HG02571 (cell line): ENCODE measurements around the gene HSBP1.
A peak's percentile ranks its signal among the peaks of the same experiment; 100 is the strongest.

Experiments used
- ATAC-seq: cut with Tn5 transposase; IDR thresholded peaks from one replicate; pipeline ENCODE4 v1.9.1; 2021; ENCODE audit warnings: mild to moderate bottlenecking, moderate library complexity; ENCODE audit not compliant: unreplicated experiment

The HSBP1 gene

DNA sequence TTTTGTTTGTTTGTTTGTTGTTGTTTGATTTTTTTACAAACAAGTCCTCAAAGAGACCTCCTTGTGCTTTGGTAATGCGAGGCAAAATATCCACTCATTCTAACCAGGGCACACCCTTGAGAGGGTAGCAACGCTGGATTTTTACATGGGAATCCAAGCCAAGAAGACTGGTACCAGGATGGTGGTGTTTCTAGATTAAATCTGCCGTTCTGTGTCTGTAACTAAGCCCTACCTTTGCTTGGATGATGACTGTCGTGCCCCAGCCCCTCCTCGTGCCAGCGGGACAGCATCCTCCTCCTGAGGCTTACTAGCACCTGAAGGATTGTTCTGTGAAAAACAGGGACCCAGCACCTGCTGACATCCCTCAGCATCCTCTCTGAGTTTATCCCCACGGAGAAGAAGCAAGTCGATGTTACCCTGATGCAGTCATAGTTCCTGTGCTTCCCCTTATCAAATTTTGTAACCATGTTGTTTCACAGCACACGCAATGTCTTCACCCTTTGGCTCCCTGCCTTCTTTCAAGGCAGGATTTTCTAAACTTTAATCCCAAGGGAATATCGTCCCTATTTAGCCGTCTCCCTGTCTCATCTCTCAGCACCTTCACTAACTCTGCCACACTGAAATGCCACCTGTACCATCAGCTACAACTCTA lies 5.1 kb upstream of the HSBP1 start:
- ATAC-seq: no peak

DNA sequence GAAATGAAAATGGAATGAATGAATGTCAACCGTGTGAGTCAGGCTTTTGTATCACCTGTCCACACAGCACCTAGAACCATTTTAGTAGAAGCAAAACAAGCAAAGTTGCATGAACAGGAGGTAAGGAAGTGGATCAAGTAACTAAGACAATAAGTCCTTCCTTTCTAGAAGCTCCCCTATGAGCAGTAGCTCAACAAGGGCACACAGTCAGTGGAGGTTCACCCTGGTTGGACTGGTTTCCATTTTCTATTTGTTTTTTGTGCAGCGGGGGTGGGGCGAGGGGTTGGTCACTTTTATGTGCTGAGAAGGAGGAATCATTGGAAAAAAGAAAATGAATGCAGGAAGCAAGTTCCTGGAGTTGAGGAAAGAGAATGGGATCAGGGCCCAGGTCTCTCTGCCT lies 4.0 kb upstream of the HSBP1 start:
- ATAC-seq: no peak

DNA sequence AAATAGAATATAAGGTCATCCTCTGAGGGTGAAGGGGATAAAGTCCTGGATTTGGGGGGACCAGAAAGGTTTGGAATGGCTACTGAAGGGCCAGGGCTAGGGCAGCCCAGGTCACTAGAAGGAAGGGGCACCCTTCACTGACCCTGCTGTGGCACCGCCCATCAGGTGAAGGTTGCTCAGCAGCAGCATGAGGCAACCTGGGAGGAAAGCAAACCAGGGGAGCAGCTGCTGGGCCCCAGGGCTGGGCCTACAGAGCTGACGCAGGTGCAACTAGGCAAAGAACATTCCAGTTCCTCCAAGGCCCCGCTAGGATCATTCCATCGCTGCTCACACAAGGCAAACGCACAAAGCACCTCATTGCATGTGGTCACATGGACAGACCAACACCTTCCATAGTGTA lies 3.4 kb upstream of the HSBP1 start:
- ATAC-seq: no peak

DNA sequence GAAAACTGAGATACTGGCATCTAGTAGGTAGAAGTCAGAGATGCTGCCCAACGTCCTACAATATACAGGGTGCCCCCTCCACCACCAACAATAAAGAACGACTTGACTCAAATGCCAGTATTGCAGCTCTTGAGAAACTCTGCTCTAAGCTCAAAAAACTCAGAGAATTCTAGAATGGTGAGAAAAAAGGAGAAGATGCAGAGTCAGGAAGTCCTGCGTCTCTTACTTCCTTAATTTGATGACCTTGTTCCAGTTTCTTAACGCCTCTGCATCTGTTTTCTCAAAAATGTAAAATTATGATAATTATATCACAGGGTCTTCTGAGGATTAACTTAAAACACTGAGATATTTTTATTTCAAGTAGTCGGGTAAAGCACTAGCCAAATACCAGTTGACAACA lies 1.7 kb upstream of the HSBP1 start:
- ATAC-seq: no peak

DNA sequence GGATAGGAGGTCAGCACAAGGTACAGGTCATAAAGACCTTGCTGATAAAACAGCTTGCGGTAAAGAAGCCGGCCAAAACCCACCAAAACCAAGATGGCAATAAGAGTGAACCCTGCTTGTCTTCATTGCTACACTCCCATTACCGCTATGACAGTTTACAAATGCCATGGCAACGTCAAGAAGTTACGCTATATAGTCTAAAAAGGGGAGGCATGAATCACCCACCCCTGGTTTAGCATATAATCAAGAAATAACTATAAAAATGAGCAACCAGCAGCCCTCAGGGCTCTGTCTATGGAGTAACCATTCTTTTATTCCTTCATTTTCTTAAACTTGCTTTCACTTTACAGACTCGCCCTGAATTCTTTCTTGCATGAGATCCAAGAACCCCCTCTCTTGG lies 1.0 kb upstream of the HSBP1 start:
- no peak for ATAC-seq

DNA sequence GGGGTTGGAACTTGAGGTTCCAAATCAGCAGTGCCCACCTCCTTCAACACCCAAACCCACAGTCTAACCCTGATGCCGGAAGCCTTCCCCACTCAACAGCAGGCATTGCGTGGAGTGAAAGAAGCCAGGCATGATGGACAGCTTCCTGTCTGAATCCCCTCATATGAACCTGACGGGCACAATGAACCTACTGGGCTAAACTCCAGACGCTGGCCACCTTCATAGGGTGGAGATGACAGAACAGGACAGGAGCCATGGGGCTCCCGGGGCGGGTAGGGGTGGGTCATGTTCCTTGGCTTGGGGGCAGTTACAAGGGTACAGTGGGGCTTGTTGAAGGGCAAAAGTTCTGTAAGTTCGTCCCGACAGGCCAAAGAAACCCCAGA lies 460 bp upstream of the HSBP1 start:
- ATAC-seq: peak; percentile 2

DNA sequence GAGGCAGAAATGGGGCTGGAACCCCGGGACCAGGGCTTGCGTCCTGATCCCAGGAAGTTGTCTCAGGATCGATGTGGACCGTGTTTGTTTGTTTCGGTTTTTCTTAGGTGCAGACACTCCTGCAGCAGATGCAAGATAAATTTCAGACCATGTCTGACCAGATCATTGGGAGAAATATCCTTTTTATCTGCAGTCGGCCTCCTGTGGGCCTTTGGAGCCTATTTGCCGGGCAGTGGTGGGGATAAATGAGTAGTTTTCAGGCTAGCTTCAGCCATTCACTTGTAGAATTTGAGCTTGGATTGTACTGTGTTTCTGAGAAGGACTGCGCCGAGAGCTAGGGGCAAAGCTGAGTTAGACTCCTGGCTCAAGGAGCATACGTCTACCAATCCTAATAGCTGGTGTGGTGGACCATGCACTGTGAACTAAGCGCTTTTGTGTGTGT lies 816 bp downstream of the HSBP1 start:
- no peak for ATAC-seq

DNA sequence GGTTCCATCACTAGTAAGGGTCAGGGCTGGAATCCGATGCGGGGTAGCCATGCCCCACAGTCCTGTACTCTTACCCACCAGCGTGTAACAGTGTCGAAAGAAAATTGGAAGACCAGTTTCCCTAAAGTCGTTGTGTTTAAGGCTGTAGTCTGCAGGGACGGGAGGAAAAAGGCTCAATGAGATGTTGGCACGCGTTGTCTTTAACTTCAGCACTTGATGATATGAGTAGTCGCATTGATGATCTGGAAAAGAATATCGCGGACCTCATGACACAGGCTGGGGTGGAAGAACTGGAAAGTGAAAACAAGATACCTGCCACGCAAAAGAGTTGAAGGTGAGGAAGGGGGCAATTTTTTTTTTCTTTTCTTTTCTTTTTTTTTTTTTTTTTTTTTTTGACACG lies 1.3 kb downstream of the HSBP1 start:
- no peak for ATAC-seq

DNA sequence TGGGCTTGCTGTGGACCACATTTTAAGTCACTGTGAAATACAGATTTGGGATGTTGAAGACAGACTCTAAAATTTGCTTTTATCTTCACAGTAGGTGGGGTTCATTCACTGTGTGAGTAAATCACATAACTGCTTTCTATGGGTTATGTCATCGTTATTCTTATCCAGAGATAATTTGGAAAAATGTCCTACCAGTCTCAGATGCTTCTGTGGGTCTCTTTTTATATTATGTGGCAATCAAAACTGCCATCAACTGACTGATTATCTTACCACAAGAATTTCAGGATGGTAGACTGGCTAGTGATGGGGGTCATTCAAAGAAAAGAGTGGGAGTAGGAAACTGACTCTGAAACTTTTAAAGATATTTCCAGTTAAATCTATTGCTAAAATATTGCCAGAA lies 3.1 kb downstream of the HSBP1 start:
- no peak for ATAC-seq

DNA sequence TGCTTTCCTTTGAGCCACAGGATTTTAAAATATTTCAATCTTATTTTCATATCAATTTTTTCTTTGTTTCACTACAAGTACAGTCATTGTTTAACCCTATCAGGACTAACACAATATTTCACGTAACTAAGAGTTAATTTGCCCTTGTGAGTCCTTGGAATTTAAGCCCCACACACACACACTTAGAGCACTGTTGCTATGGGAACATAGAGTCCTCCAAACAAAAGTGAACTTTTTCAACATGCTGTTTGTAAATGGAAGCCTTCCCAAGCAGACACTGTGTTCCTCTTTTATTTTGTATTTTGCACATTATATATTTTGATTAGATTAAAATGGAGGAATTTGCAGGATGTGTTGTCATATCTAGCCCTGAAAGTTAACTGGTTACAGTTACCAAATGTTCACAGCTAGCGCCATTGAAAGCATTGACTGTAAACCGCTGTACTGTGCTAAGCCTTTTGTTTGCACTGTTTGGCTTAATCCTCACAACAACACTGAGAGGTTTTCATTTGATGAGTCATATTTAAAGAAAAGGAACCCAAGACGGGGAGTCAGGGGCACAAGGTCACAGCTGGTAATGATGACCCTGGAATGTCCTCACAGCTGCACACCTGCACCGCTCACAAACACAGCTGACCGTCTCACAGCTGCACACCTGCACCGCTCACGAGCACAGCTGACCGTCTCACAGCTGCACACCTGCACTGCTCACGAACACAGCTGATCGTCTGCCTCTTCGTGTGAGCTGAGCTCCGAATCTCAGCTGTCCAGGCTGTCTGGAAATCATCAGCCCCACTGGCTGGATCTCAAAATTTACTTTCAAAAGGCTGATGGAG lies 6.3 kb downstream of the HSBP1 start:
- peak; percentile 77 for ATAC-seq

DNA sequence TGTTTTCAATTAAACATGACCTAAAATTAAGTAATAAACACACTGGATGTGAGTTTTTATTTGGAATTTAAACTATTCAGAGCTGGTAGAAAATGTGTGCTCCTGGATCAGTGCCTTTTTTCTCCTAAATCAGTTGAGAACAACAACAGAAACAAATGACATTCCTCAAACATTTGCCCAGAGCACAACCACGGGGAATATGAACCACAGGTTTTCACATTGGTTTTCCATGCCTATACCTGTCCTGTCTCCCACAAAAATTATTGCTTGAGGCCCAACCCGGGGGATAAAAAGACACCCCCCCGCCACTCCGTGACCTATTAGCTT lies 6.8 kb downstream of the HSBP1 start:
- ATAC-seq: no peak

DNA sequence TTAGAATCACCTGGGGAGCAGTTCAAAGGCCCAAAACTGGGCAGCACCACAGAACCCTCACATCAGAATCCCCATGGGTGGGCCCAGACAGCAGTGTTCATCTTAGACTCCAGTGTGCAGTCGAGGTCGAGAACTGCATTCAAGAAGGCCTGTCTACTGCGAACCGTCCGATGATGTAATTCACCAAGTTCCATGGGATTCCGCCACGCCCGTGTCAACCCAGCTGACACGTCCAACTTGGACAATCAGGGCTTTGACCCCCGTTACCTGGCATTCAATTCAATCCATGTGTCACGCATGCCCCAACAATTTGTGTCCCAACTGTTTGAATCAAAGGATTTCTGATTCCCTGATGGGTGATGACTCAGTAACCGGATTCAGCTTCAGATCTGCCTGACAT lies 9.2 kb downstream of the HSBP1 start:
- no peak for ATAC-seq

DNA sequence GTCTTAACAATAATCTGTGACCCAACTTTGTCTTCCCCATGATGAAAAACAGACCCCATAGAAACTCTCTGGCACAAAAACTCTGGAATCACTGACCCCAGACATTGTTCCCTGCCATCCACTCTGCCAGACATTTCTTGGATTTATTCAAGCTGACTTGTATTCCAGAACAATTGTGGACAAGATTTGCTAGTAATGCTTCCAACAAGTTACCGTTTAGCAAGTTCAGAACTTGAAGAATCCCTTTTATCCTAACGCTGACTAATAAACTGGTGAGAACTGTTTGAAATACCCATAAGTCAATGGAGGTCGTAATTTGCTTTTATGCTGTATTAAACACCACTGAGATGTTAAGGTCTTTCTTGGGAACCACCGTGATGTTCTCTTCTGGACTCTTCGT lies 10.5 kb downstream of the HSBP1 start:
- no peak for ATAC-seq

DNA sequence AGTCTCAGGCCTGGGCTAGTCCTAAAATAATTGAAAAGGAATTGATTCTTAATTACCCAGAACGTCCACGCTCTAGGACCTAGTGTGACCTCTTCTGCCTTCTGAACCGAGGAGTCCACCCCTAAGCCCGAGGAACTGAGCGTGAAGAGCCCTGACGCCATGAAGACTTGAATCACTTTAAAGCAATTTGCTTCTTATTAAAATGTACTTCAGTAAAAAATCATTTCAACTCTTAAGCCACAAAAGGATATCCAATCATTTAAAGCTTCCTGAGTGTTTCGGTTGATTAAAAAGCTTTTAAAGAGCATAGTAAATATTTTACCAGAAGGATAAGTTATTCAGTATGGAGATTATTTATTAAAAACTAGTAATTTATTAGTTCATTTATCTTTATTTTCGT lies 11.6 kb downstream of the HSBP1 start:
- ATAC-seq: no peak

DNA sequence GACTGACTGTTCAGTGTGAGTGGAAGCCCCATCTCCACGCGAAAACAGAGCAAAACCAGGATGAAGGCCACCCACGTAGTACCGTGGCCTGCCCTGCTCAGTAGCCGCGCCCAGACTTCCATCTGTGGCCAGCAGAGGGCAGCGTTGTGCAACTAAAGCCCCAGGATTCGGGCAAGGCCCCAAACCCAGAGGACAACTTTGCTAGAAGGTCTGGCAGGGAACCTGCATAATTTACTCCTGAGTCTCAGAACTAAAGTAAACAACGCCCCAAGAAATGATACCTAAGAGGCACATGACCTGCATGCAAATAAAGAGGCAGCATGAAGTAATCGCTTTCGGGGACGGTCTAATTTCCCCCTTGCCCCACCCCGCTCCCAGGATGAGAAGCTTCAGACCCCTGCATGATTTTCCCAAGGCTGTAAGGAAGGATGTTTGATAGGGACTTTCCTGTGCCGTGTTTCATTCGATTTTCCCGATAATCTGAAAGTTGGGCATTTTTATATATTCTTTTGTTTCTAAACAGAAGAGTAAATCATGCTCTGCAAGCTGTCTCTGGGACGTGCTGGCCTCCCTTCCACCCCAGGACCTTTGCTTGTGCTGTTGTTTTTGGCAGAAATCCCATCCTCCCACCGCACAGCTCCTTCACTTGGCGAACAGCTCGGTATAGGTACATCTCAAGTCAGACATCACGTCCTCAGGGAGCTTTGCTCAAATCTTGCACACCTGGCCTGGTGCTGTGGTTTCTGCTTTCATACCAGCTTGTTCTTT lies 18.6 kb downstream of the HSBP1 start:
- ATAC-seq: no peak

DNA sequence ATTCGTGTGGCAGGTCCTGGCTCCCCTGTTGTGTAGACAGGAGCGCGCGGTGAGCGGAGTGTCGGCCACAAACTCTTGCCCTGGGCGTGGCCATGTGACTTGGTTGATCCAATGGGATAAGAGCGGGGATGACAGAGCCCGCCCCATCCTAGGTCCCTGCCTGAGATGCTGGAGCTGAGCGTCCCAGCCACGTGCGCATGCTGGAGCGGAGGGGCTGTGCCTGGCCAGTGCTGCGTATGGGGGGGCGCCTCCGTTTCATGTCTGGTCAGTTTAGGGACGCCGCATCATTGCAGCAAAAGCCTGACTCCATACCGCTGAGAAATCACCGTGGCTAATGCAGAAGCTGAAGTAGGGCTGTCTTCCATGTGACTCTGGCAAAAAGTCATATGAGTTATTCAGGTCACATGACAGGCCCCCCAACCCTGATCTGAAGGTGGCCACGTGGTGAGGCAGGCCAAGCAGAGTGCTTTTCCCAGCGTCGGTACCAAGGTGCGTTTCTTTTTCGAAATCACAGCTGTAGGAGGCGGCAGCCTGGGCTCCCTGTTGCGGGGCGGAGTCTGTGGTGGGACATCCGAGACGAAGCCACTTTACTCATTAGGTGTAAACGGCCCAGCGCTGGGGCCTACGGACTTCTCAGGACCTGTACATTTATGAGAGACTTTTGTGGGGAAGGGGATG lies 22.5 kb downstream of the HSBP1 start:
- ATAC-seq: no peak

DNA sequence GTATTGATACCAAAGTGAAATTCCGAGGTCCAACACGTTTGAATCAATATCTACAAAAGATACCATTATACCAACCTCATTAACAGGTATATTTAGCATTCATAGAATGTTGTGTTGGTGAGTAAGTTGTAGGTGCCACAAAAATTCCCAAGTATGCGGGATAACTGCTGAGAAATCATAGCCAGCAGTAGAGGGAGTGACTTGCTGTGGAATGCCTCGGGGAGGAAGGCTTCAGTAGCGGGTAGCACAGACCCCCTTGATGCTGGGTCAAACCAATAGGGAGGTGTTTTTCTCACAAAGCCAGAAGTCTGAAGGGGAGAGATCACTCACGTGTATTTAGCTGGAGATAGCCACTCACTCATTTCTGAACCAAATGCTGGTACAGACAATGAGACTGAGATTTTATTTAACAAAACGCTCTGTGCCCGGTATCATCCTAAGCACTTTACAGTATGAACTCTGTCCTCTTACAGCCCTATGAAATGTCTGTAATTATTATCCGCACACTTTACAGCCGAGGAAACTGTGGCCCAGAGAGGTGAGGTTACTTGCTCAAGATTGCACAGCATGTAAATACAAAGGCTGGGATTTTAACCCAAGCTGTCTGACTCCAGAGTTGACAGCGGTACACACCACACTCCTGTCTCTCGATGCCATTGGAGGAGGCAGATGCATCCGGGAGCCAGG lies 23.1 kb downstream of the HSBP1 start:
- ATAC-seq: no peak

DNA sequence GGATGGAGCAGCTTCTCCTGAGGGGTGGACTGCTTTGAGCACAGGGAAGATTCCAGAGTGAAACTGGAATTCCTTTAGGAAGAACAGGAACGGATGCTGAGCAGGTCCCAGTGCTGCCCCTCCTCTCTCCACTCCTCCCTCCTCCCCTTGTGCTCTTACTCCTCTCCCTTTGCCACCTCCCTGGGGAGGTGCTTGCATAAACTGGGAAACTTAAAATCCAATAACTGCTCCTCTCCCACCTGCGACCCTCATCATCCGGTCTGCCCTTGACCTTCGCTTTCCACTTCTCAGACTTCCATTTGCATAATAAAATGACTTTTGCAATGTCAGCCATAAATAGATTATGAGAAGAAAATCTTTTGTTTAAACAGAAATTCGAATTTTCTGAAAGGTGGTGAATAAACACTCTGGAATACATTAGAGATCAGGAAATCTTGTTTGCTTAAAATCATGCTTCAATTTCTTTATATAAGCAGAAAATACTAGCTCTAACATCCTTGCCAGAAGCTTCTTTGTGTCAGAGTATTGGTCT lies 23.7 kb downstream of the HSBP1 start:
- ATAC-seq: no peak

DNA sequence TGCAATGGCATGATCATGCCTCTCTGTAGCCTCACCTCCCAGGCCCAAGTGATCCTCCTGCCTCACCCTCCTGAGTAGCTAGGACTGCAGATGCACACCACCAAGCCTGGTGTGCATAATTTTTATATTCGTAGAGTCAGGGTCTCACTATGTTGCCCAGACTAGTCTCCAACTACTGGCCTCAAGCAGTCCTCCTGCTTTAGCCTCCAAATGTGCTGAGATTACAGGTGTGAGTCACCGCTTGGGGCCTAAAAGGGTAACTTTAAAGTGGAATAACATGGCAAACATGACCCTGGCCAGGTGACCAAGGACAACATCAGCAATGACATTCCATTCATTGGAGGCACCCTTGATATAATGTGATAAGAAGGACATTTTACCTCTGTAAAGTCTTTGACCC lies 26.1 kb downstream of the HSBP1 start:
- ATAC-seq: no peak
